Activated naive CD4-positive, alpha-beta T cell (primary cell): ENCODE data around the gene TAS2R20.

Source experiments
- DNase-seq, 4 experiments: peaks; one replicate each; lab custom pipeline; 2025; lab: John Stamatoyannopoulos, UW

Gene TAS2R20

GRCh38 chr12:10959804-10960203 lies 38.3 kb downstream of the TAS2R20 start:
- no peak for DNase-seq

GRCh38 chr12:10957741-10958140 lies 40.4 kb downstream of the TAS2R20 start:
- no peak for DNase-seq

GRCh38 chr12:10956085-10956484 lies 42.0 kb downstream of the TAS2R20 start:
- DNase-seq = no peak

GRCh38 chr12:10952645-10953044 lies 45.5 kb downstream of the TAS2R20 start:
- no peak for DNase-seq
